Trophoblast cell (in vitro differentiated cells and primary cell): Measurements from ENCODE around the gene CHMP6.

Source experiments
- DNase-seq, 2 donors: peaks; one replicate each; pipeline ENCODE4 v3.0.0-alpha.2; 2016
- H2AFZ ChIP-seq: 2 replicates; pipeline ENCODE4 v1.6.1; 2013; ENCODE audit warnings: low read length, moderate library complexity, mild to moderate bottlenecking; ENCODE audit not compliant: insufficient read depth, poor library complexity
- H2AK5ac ChIP-seq: 2 replicates; pipeline ENCODE4 v1.6.1; 2013; ENCODE audit warnings: mild to moderate bottlenecking, low read length
- H2BK120ac ChIP-seq: 2 replicates; pipeline ENCODE4 v1.6.1; 2013; ENCODE audit warnings: low read length, mild to moderate bottlenecking, moderate library complexity; ENCODE audit not compliant: insufficient read depth, poor library complexity
- H2BK12ac ChIP-seq: 2 replicates; pipeline ENCODE4 v1.6.1; 2013; ENCODE audit warnings: mild to moderate bottlenecking, low read length, moderate library complexity
- H2BK5ac ChIP-seq: 2 replicates; pipeline ENCODE4 v1.6.1; 2013; ENCODE audit warnings: low read length, low read depth, moderate library complexity, mild to moderate bottlenecking; ENCODE audit not compliant: poor library complexity
- H3K14ac ChIP-seq: 2 replicates; pipeline ENCODE4 v1.6.1; 2013; ENCODE audit warnings: mild to moderate bottlenecking, low read length
- H3K18ac ChIP-seq: 2 replicates; pipeline ENCODE4 v1.6.1; 2013; ENCODE audit warnings: mild to moderate bottlenecking, low read length
- H3K23ac ChIP-seq: 2 replicates; pipeline ENCODE4 v1.6.1; 2013; ENCODE audit warnings: low read length
- H3K27ac ChIP-seq: 2 replicates; pipeline ENCODE4 v1.5.1; 2013; ENCODE audit warnings: low read depth, mild to moderate bottlenecking, inconsistent platforms, low read length, moderate library complexity
- H3K27me3 ChIP-seq: 2 replicates; pipeline ENCODE4 v1.6.1; 2013; ENCODE audit warnings: inconsistent platforms, mild to moderate bottlenecking, low read length, moderate library complexity; ENCODE audit not compliant: insufficient read depth
- H3K36me3 ChIP-seq, 2 experiments: 1 replicate in 1 of 2; 2 replicates in 1 of 2; pipeline ENCODE4 v1.6.1; 2013; ENCODE audit warnings: low read length in 2 of 2, mild to moderate bottlenecking in 2 of 2, moderate library complexity in 1 of 2; ENCODE audit not compliant: insufficient read depth in 2 of 2, control insufficient read depth in 1 of 2
- H3K4ac ChIP-seq: 2 replicates; pipeline ENCODE4 v1.6.1; 2013; ENCODE audit warnings: low read depth, mild to moderate bottlenecking, low read length, moderate library complexity
- H3K4me1 ChIP-seq, 2 experiments: 1 replicate in 1 of 2; 2 replicates in 1 of 2; pipeline ENCODE4 v1.6.1; 2013; ENCODE audit warnings: low read length in 2 of 2, mild to moderate bottlenecking in 2 of 2, moderate library complexity in 1 of 2; ENCODE audit not compliant: insufficient read depth in 2 of 2, control insufficient read depth in 1 of 2
- H3K4me2 ChIP-seq: 2 replicates; pipeline ENCODE4 v1.6.1; 2013; ENCODE audit warnings: inconsistent platforms, mild to moderate bottlenecking, low read length, moderate library complexity
- H3K4me3 ChIP-seq: 2 replicates; pipeline ENCODE4 v1.5.1; 2013; ENCODE audit warnings: mild to moderate bottlenecking, low read depth, low read length, inconsistent platforms
- H3K79me1 ChIP-seq: one replicate; pipeline ENCODE4 v1.6.1; 2013; ENCODE audit warnings: low read length
- H3K79me2 ChIP-seq: 2 replicates; pipeline ENCODE4 v1.6.1; 2013; ENCODE audit warnings: low read length, mild to moderate bottlenecking; ENCODE audit not compliant: control insufficient read depth, insufficient read depth, poor library complexity
- H3K9ac ChIP-seq: 2 replicates; pipeline ENCODE4 v1.6.1; 2013; ENCODE audit warnings: mild to moderate bottlenecking, low read length
- H3K9me3 ChIP-seq: 2 replicates; pipeline ENCODE4 v1.6.1; 2013; ENCODE audit warnings: low read depth, mild to moderate bottlenecking, control low read depth, inconsistent platforms, low read length; ENCODE audit not compliant: insufficient read depth
- H4K12ac ChIP-seq: 2 replicates; pipeline ENCODE4 v1.6.1; 2013; ENCODE audit warnings: low read depth, mild to moderate bottlenecking, low read length, moderate library complexity
- H4K8ac ChIP-seq: 2 replicates; pipeline ENCODE4 v1.6.1; 2013; ENCODE audit warnings: low read depth, mild to moderate bottlenecking, low read length, moderate library complexity
- H4K91ac ChIP-seq: one replicate; pipeline ENCODE4 v1.6.1; 2013; ENCODE audit warnings: low read depth, mild to moderate bottlenecking, low read length, moderate library complexity
- WGBS: extraction: QIAGEN DNeasy Blood & Tissue Kit; methylation state at CpG from one replicate; pipeline ENCODE4 v1.1.7; 2013; ENCODE audit warnings: missing lambda C conversion rate; ENCODE audit not compliant: insufficient read length, insufficient coverage; ENCODE audit errors: extremely low coverage; 5-methylcytosine and 5-hydroxymethylcytosine counted together

The CHMP6 gene

GRCh38 chr17:80956321-80957190 is 35.1 kb upstream of the CHMP6 start:
- Histone ChIP-seq H3K14ac (no peak overlapping the region), H3K27ac (no peak overlapping the region), H2BK120ac (no peak overlapping the region), H3K18ac (no peak overlapping the region), H4K12ac (no peak overlapping the region), H2BK5ac (no peak overlapping the region), H4K8ac (no peak overlapping the region), H3K4me1 (peaks cover 5 to 9% of the 10 kb centered on the region in 2 experiments), H3K9ac (no peak overlapping the region), H2AK5ac (no peak overlapping the region), H4K91ac (no peak overlapping the region), H3K79me1 (peaks cover 9% of the 10 kb centered on the region), H2BK12ac (no peak overlapping the region), H3K4ac (no peak overlapping the region), H3K79me2 (peaks cover 1% of the 10 kb centered on the region), H2AFZ (no peak overlapping the region), H3K4me3 (no peak overlapping the region), H3K4me2 (no peak overlapping the region), H3K36me3 (peaks cover 8 to 13% of the 10 kb centered on the region in 2 experiments), H3K9me3 (peaks cover 2% of the 10 kb centered on the region), H3K23ac (no peak overlapping the region), H3K27me3 (no peaks in the 10 kb centered on the region)
- WGBS = no CpG with 5 or more reads among the region's 29 CpGs
- peak; percentile 52 to 82 for DNase-seq

- H2BK12ac ChIP-seq = no peak overlapping the region
- no peak overlapping the region for H3K27ac ChIP-seq
- no peak overlapping the region for H3K23ac ChIP-seq
- H4K12ac ChIP-seq = no peak overlapping the region
- peaks cover 9% of the 10 kb centered on the region for H3K79me1 ChIP-seq
- no peak for DNase-seq
- H4K91ac ChIP-seq = no peak overlapping the region
- no peak overlapping the region for H3K9ac ChIP-seq
- no peak overlapping the region for H2BK120ac ChIP-seq
- H2AK5ac ChIP-seq = no peak overlapping the region
- H3K4me1 ChIP-seq = peaks cover 5 to 9% of the 10 kb centered on the region in 2 experiments
- no peak overlapping the region for H3K18ac ChIP-seq
- H3K36me3 ChIP-seq = peaks cover 8 to 10% of the 10 kb centered on the region in 2 experiments
- H4K8ac ChIP-seq = no peak overlapping the region
- WGBS = no CpG with 5 or more reads among the region's 12 CpGs
- no peak overlapping the region for H3K14ac ChIP-seq
- H3K4me2 ChIP-seq = no peak overlapping the region
- peaks cover 1% of the 10 kb centered on the region for H3K79me2 ChIP-seq
- no peak overlapping the region for H2AFZ ChIP-seq
- no peaks in the 10 kb centered on the region for H3K27me3 ChIP-seq
- H3K4me3 ChIP-seq = no peak overlapping the region
- peaks cover 2% of the 10 kb centered on the region for H3K9me3 ChIP-seq
- H2BK5ac ChIP-seq = no peak overlapping the region
- no peak overlapping the region for H3K4ac ChIP-seq
Observed at GRCh38 chr17:80957461-80957941, 34.1 kb upstream of the CHMP6 start.

- WGBS = no CpG with 5 or more reads among the region's 23 CpGs
- Histone ChIP-seq H3K4ac (no peak overlapping the region), H2AK5ac (no peak overlapping the region), H3K79me1 (peaks cover 9% of the 10 kb centered on the region), H3K27me3 (no peaks in the 10 kb centered on the region), H2BK12ac (no peak overlapping the region), H3K27ac (no peak overlapping the region), H2BK5ac (no peak overlapping the region), H2AFZ (no peak overlapping the region), H4K91ac (peak overlapping the region; percentile 11), H3K36me3 (peaks cover 8 to 13% of the 10 kb centered on the region in 2 experiments), H3K9me3 (peaks cover 2% of the 10 kb centered on the region), H3K4me1 (peaks cover 5 to 9% of the 10 kb centered on the region in 2 experiments), H4K12ac (no peak overlapping the region), H3K14ac (no peak overlapping the region), H4K8ac (peak overlapping the region; percentile 25), H3K4me2 (no peak overlapping the region), H3K18ac (no peak overlapping the region), H3K23ac (no peak overlapping the region), H3K79me2 (peaks cover 1% of the 10 kb centered on the region), H3K4me3 (no peak overlapping the region), H3K9ac (no peak overlapping the region), H2BK120ac (no peak overlapping the region)
- peak; percentile 95 to 96 for DNase-seq
Observed at GRCh38 chr17:80959330-80960036, 32.2 kb upstream of the CHMP6 start.

GRCh38 chr17:80960037-80960796 is 31.4 kb upstream of the CHMP6 start:
- H3K36me3 ChIP-seq = peaks cover 11 to 12% of the 10 kb centered on the region in 2 experiments

More at GRCh38 chr17:80960037-80960796, 31.4 kb upstream of the CHMP6 start:
- Histone ChIP-seq H3K9ac (no peak overlapping the region), H4K12ac (no peak overlapping the region), H3K27ac (no peak overlapping the region), H3K27me3 (no peaks in the 10 kb centered on the region), H3K79me2 (peaks cover 1% of the 10 kb centered on the region), H3K18ac (no peak overlapping the region), H3K4me3 (no peak overlapping the region), H3K14ac (peak overlapping the region; percentile 45), H2BK120ac (peak overlapping the region; percentile 50), H2AFZ (peak overlapping the region; percentile 46), H4K8ac (peak overlapping the region; percentile 59), H3K79me1 (peaks cover 9% of the 10 kb centered on the region), H2BK12ac (peak overlapping the region; percentile 42), H4K91ac (peak overlapping the region; percentile 11), H3K4me2 (no peak overlapping the region), H3K4ac (no peak overlapping the region), H3K23ac (no peak overlapping the region), H2AK5ac (peak overlapping the region; percentile 39), H2BK5ac (no peak overlapping the region), H3K9me3 (no peaks in the 10 kb centered on the region), H3K4me1 (peaks cover 5 to 9% of the 10 kb centered on the region in 2 experiments)
- WGBS = no CpG with 5 or more reads among the region's 24 CpGs
- DNase-seq = no peak
